Fibroblast of lung (primary cell): ENCODE data around the gene IGF2BP2. TPM values are rescaled to one million over a fixed set of nuclear protein-coding genes. Genes with fewer than 3 reads are reported as not detected.

Experiments
- DNase-seq, 2 donors: peaks; one replicate each; pipeline versions ENCODE4 v3.0.0 to v3.0.0-alpha.2; 2010; ENCODE audit warnings: low read depth in 2 of 2
- H2AFZ ChIP-seq: 2 replicates; pipeline ENCODE4 v1.5.1; 2012; ENCODE audit warnings: low read length, control low read depth, inconsistent platforms
- H3K27ac ChIP-seq: 2 replicates; pipeline ENCODE4 v1.5.1; 2011; ENCODE audit warnings: low read length, control low read depth; ENCODE audit not compliant: insufficient read depth
- H3K27me3 ChIP-seq: 2 replicates; pipeline ENCODE4 v1.5.1; 2011; ENCODE audit warnings: mild to moderate bottlenecking, low read length; ENCODE audit not compliant: control insufficient read depth, insufficient read depth
- H3K36me3 ChIP-seq: 2 replicates; pipeline ENCODE4 v1.5.1; 2011; ENCODE audit warnings: low read length; ENCODE audit not compliant: control insufficient read depth, insufficient read depth
- H3K4me1 ChIP-seq: 2 replicates; pipeline ENCODE4 v1.5.1; 2011; ENCODE audit warnings: low read length; ENCODE audit not compliant: control insufficient read depth, insufficient read depth; ENCODE audit errors: extremely low read depth
- H3K4me2 ChIP-seq: 2 replicates; pipeline ENCODE4 v1.5.1; 2011; ENCODE audit warnings: low read length, control low read depth; ENCODE audit not compliant: insufficient read depth; ENCODE audit errors: extremely low read depth
- H3K4me3 ChIP-seq, 4 experiments: fragments of 200-600 bp in 1 of 4; sonication (generic) in 1 of 4; replicated peaks in 1 of 4; 2 replicates each; pipeline ENCODE4 v1.5.1; 2011 to 2016; ENCODE audit warnings: low read length in 4 of 4, low read depth in 3 of 4, mild to moderate bottlenecking in 3 of 4, control low read depth in 2 of 4, inconsistent platforms in 1 of 4, mixed read lengths in 1 of 4; ENCODE audit not compliant: insufficient read depth in 1 of 4; ENCODE audit errors: control extremely low read depth in 1 of 4
- H3K79me2 ChIP-seq: 2 replicates; pipeline ENCODE4 v1.5.1; 2012; ENCODE audit warnings: mild to moderate bottlenecking, low read length, inconsistent platforms; ENCODE audit not compliant: control insufficient read depth, insufficient read depth
- H3K9ac ChIP-seq: 2 replicates; pipeline ENCODE4 v1.5.1; 2011; ENCODE audit warnings: mild to moderate bottlenecking, low read length, control low read depth; ENCODE audit not compliant: insufficient read depth
- H3K9me3 ChIP-seq: 2 replicates; pipeline ENCODE4 v1.5.1; 2012; ENCODE audit warnings: low read depth, low read length; ENCODE audit not compliant: control insufficient read depth, insufficient read depth
- H4K20me1 ChIP-seq: 2 replicates; pipeline ENCODE4 v1.5.1; 2011; ENCODE audit warnings: low read length; ENCODE audit not compliant: control insufficient read depth, insufficient read depth; ENCODE audit errors: extremely low read depth
- CTCF ChIP-seq, 2 donors: IDR thresholded peaks in 1 of 2; conservative IDR thresholded peaks in 1 of 2; 1 replicate in 1 of 2; 2 replicates in 1 of 2; pipeline ENCODE4 v1.5.1; 2011 to 2012; ENCODE audit warnings: low read length in 2 of 2, control low read depth in 1 of 2, inconsistent platforms in 1 of 2, low read depth in 1 of 2, mild to moderate bottlenecking in 1 of 2
- EZH2 ChIP-seq: IDR thresholded peaks from 2 replicates; pipeline ENCODE4 v1.5.1; 2012; ENCODE audit warnings: low read length, control low read depth, mild to moderate bottlenecking; ENCODE audit errors: missing control alignments
- polyA plus RNA-seq, 2 donors: library from polyadenylated mRNA; depleted of rRNA in 1 of 2; stranded (reverse) in 1 of 2; unstranded in 1 of 2; fragments of >200 nt; gene quantifications; 2 replicates each; pipeline ENCODE4 v1.2.1, GENCODE V29; 2011 to 2012; ENCODE audit warnings: missing spikeins in 1 of 2
- total RNA-seq: library from RNA; depleted of rRNA; stranded (reverse); fragments of >200 nt; gene quantifications from 2 replicates; pipeline ENCODE4 v1.2.1, GENCODE V29; 2014

Gene IGF2BP2
- total and polyA plus RNA-seq, 2 donors (not counting 1 experiment from before 2014, with no cell fraction given), result 5.5 to 46.1 TPM

GRCh38 chr3:185820973-185821758 lies 3.7 kb downstream of the IGF2BP2 start:
- H3K4me3 ChIP-seq, result peak overlapping the region; percentile 34 to 85 (median 58)
- peak; percentile 92 to 94 for DNase-seq
- no peaks in the 10 kb centered on the region for H3K27me3 ChIP-seq
- no peaks in the 10 kb centered on the region for H3K36me3 ChIP-seq
- TF ChIP-seq CTCF (conservative IDR thresholded peaks at IDR 0.05 in 1 of 2, IDR thresholded peaks at IDR 0.05 in 1 of 2; ENCODE audit: low read depth in 1 of 2, low read length in 2 of 2), result no peak
- TF ChIP-seq EZH2, result no peak
- no peaks in the 10 kb centered on the region for H3K9me3 ChIP-seq
- peaks cover 85% of the 10 kb centered on the region for H3K79me2 ChIP-seq
- peaks cover 10% of the 10 kb centered on the region for H3K4me1 ChIP-seq
- H3K4me2 ChIP-seq, result peak overlapping the region; percentile 85
- peak overlapping the region; percentile 79 for H3K27ac ChIP-seq
- no peaks in the 10 kb centered on the region for H4K20me1 ChIP-seq
- peak overlapping the region; percentile 25 for H3K9ac ChIP-seq
- H2AFZ ChIP-seq, result no peak overlapping the region

GRCh38 chr3:185818267-185818875 lies 6.5 kb downstream of the IGF2BP2 start:
- Histone ChIP-seq H4K20me1 (no peaks in the 10 kb centered on the region), H3K79me2 (peaks cover 89% of the 10 kb centered on the region), H3K27me3 (no peaks in the 10 kb centered on the region), H3K9ac (no peak overlapping the region), H3K36me3 (no peaks in the 10 kb centered on the region), H2AFZ (no peak overlapping the region), H3K9me3 (no peaks in the 10 kb centered on the region), H3K4me3 (peak overlapping the region in 1 of 4 experiments; percentile 48), H3K4me2 (peak overlapping the region; percentile 51), H3K27ac (no peak overlapping the region), H3K4me1 (peaks cover 27% of the 10 kb centered on the region)
- DNase-seq, result no peak
- TF ChIP-seq CTCF (conservative IDR thresholded peaks at IDR 0.05 in 1 of 2, IDR thresholded peaks at IDR 0.05 in 1 of 2; ENCODE audit: low read depth in 1 of 2, low read length in 2 of 2), result no peak
- TF ChIP-seq EZH2, result no peak

GRCh38 chr3:185815391-185816282 lies 9.2 kb downstream of the IGF2BP2 start:
- no peaks in the 10 kb centered on the region for H4K20me1 ChIP-seq
- H3K27me3 ChIP-seq, result no peaks in the 10 kb centered on the region
- peaks cover 24% of the 10 kb centered on the region for H3K4me1 ChIP-seq
- DNase-seq, result peak; percentile 33 to 57
- H3K9me3 ChIP-seq, result no peaks in the 10 kb centered on the region
- H2AFZ ChIP-seq, result no peak overlapping the region
- TF ChIP-seq EZH2 (no peak), CTCF (conservative IDR thresholded peaks at IDR 0.05 in 1 of 2, IDR thresholded peaks at IDR 0.05 in 1 of 2; ENCODE audit: low read depth in 1 of 2, low read length in 2 of 2) (no peak)
- no peaks in the 10 kb centered on the region for H3K36me3 ChIP-seq
- H3K9ac ChIP-seq, result no peak overlapping the region
- no peak overlapping the region for H3K27ac ChIP-seq
- peak overlapping the region in 1 of 4 experiments; percentile 10 for H3K4me3 ChIP-seq
- peak overlapping the region; percentile 49 for H3K4me2 ChIP-seq
- peaks cover 90% of the 10 kb centered on the region for H3K79me2 ChIP-seq
